ENCODE results near the gene TBCK. TPM values are rescaled to one million over a fixed set of nuclear protein-coding genes. Genes with fewer than 3 reads are reported as not detected.

TBCK gene
- total and polyA plus RNA-seq, 2 donors (not counting 3 experiments of a cell fraction or from before 2014, with no cell fraction given) = 18.2 to 38.6 TPM

DNA sequence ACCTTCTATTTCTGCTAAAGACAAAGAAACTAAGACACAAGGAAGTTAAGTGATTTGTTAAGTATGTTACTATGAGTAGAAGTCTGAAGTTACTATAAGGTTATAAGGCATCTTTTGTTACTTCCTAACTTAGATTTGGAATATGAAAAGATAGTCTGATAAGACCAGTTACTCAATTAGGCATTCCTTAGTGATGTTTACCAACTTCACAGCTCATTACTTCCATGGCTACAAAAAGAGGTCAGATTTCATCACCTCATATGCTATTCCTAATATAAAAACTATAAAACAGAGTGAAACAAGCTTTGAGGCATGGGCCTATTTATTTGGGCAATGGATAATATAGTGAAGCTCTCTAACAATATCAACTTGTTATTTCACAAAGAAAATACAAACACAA, 143.1 kb downstream of the TBCK start:
- no peak overlapping the region for H3K27ac ChIP-seq (ENCODE audit: insufficient read depth, low read depth, low read length)
- DNase-seq (ENCODE audit: low read depth, low spot score) = no peak
- H3K79me2 ChIP-seq (ENCODE audit: control insufficient read depth, insufficient read depth, low read length) = no peaks in the 10 kb centered on the region
- no peak for FAIRE-seq
- intact Hi-C loops (cut with micrococcal nuclease) = no loop called here
- no peak overlapping the region for H3K9ac ChIP-seq (replicated peaks; ENCODE audit: extremely low read depth, insufficient read depth, low read length)
- no peaks in the 10 kb centered on the region for H3K4me1 ChIP-seq (ENCODE audit: control insufficient read depth, extremely low read depth, insufficient read depth, low read length)
- CTCF ChIA-PET = no interaction called here
- H3K27me3 ChIP-seq (ENCODE audit: control insufficient read depth in 2 of 2, insufficient read depth in 2 of 2, low read length in 2 of 2) = no peaks in the 10 kb centered on the region
- peaks cover 0 to 2% of the 10 kb centered on the region in 2 experiments for H3K36me3 ChIP-seq (ENCODE audit: control insufficient read depth in 2 of 2, extremely low read depth in 1 of 2, insufficient read depth in 2 of 2, low read length in 2 of 2)
- dilution Hi-C loops (cut with MboI; ENCODE audit: extremely low pct_ligation_motif_present, low sequenced_read_pairs) = no loop called here
- no peak overlapping the region for H2AFZ ChIP-seq (ENCODE audit: low read depth, low read length)
- no peaks in the 10 kb centered on the region for H4K20me1 ChIP-seq (replicated peaks; ENCODE audit: control insufficient read depth, extremely low read depth, insufficient read depth, low read length)
- H3K9me1 ChIP-seq (replicated peaks; ENCODE audit: control insufficient read depth, extremely low read depth, insufficient read depth, low read length) = no peaks in the 10 kb centered on the region
- no TSS peak for BruUV-seq (replicated peaks)
- no peak overlapping the region for H3K4me3 ChIP-seq (replicated peaks in 1 of 3; ENCODE audit: insufficient read depth in 1 of 3, low read depth in 1 of 3, low read length in 3 of 3)
- no peaks in the 10 kb centered on the region for H3K9me3 ChIP-seq (replicated peaks; ENCODE audit: control insufficient read depth, insufficient read depth, low read length)
- POLR2A ChIA-PET = no interaction called here
- no peak overlapping the region for H3K4me2 ChIP-seq (ENCODE audit: insufficient read depth, low read length)
- TF ChIP-seq GATA2 (IDR thresholded peaks at IDR 0.05; ENCODE audit: insufficient read depth, insufficient read length, low read depth, low read length) (no peak), EZH2 (IDR thresholded peaks at IDR 0.05; ENCODE audit: borderline replicate concordance, low read depth, low read length, severe bottlenecking) (no peak), MYC (IDR thresholded peaks at IDR 0.05; ENCODE audit: low read depth, low read length) (no peak)
- TF ChIP-seq, protein P1, sequence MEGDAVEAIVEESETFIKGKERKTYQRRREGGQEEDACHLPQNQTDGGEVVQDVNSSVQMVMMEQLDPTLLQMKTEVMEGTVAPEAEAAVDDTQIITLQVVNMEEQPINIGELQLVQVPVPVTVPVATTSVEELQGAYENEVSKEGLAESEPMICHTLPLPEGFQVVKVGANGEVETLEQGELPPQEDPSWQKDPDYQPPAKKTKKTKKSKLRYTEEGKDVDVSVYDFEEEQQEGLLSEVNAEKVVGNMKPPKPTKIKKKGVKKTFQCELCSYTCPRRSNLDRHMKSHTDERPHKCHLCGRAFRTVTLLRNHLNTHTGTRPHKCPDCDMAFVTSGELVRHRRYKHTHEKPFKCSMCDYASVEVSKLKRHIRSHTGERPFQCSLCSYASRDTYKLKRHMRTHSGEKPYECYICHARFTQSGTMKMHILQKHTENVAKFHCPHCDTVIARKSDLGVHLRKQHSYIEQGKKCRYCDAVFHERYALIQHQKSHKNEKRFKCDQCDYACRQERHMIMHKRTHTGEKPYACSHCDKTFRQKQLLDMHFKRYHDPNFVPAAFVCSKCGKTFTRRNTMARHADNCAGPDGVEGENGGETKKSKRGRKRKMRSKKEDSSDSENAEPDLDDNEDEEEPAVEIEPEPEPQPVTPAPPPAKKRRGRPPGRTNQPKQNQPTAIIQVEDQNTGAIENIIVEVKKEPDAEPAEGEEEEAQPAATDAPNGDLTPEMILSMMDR (IDR thresholded peaks at IDR 0.05; ENCODE audit: extremely low read depth in 1 of 2, insufficient read depth in 1 of 2, low read depth in 1 of 2, low read length in 2 of 2) = no peak

DNA sequence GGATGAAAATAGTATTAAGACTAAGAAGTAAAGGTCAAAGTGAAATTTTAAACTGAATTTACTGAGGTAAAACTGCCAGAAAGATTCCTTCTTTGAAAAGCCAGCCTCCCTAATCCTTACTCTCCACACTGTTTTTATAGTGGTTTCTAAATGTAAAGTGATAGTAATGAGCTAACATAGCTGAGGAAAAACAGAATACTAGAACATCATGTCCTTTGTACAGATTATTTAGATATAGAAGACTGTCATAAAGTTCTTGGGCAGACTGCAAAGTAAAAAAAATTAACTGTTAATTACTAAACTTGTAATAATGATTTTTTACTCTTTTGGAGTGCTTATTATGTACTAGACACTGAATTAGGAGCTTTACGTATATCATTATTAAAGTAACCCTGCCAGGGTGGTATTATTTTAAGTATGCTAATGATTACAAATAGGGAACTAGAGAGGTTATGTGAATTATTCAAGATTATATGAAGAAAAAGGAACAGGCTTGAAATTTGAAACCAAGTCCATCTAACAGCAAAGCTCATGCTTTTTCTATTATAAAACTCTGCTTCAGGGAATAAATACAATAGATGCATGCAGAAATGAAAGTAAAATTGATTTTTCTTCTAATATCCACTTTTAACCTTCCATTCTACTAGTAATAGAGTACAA, 150.5 kb downstream of the TBCK start:
- Histone ChIP-seq H3K9me1 (replicated peaks; ENCODE audit: control insufficient read depth, extremely low read depth, insufficient read depth, low read length) (no peaks in the 10 kb centered on the region), H3K79me2 (ENCODE audit: control insufficient read depth, insufficient read depth, low read length) (no peaks in the 10 kb centered on the region), H3K4me3 (replicated peaks in 1 of 3; ENCODE audit: insufficient read depth in 1 of 3, low read depth in 1 of 3, low read length in 3 of 3) (no peak overlapping the region), H3K27ac (ENCODE audit: insufficient read depth, low read depth, low read length) (no peak overlapping the region), H3K27me3 (ENCODE audit: control insufficient read depth in 2 of 2, insufficient read depth in 2 of 2, low read length in 2 of 2) (no peaks in the 10 kb centered on the region), H3K4me2 (ENCODE audit: insufficient read depth, low read length) (no peak overlapping the region), H3K9ac (replicated peaks; ENCODE audit: extremely low read depth, insufficient read depth, low read length) (no peak overlapping the region), H3K4me1 (ENCODE audit: control insufficient read depth, extremely low read depth, insufficient read depth, low read length) (no peaks in the 10 kb centered on the region), H3K9me3 (replicated peaks; ENCODE audit: control insufficient read depth, insufficient read depth, low read length) (no peaks in the 10 kb centered on the region), H3K36me3 (ENCODE audit: control insufficient read depth in 2 of 2, extremely low read depth in 1 of 2, insufficient read depth in 2 of 2, low read length in 2 of 2) (peaks cover 0 to 2% of the 10 kb centered on the region in 2 experiments), H4K20me1 (replicated peaks; ENCODE audit: control insufficient read depth, extremely low read depth, insufficient read depth, low read length) (no peaks in the 10 kb centered on the region), H2AFZ (ENCODE audit: low read depth, low read length) (no peak overlapping the region)
- TF ChIP-seq, protein P1 (IDR thresholded peaks at IDR 0.05; ENCODE audit: extremely low read depth in 1 of 2, insufficient read depth in 1 of 2, low read depth in 1 of 2, low read length in 2 of 2) = no peak
- TF ChIP-seq FOS (IDR thresholded peaks at IDR 0.05; ENCODE audit: borderline replicate concordance, insufficient read depth, low read length) (no peak), MYC (IDR thresholded peaks at IDR 0.05; ENCODE audit: low read depth, low read length) (no peak), POLR2A (IDR thresholded peaks at IDR 0.05; ENCODE audit: low read depth, low read length) (no peak), GATA2 (IDR thresholded peaks at IDR 0.05; ENCODE audit: insufficient read depth, insufficient read length, low read depth, low read length) (no peak), EZH2 (IDR thresholded peaks at IDR 0.05; ENCODE audit: borderline replicate concordance, low read depth, low read length, severe bottlenecking) (no peak), POLR2AphosphoS5 (IDR thresholded peaks at IDR 0.05; ENCODE audit: insufficient read depth, low read depth, low read length) (no peak), JUN (IDR thresholded peaks at IDR 0.05; ENCODE audit: borderline replicate concordance, insufficient read depth, insufficient read length, low read depth) (no peak)
- TF ChIP-seq, protein P2, sequence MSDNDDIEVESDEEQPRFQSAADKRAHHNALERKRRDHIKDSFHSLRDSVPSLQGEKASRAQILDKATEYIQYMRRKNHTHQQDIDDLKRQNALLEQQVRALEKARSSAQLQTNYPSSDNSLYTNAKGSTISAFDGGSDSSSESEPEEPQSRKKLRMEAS (IDR thresholded peaks at IDR 0.05; ENCODE audit: insufficient read depth, insufficient read length) = no peak
- no peak for DNase-seq (ENCODE audit: low read depth, low spot score)
- BruUV-seq (replicated peaks) = no TSS peak
- dilution Hi-C loops (cut with MboI; ENCODE audit: extremely low pct_ligation_motif_present, low sequenced_read_pairs) (no loop called here), intact Hi-C loops (cut with micrococcal nuclease) (no loop called here)
- ChIA-PET CTCF (no interaction called here), POLR2A (no interaction called here)
- no peak for FAIRE-seq
